Measurements from ENCODE around the gene FUT3.
"Not testable (repeated sequence)": the region's sequence is repeated elsewhere in the genome, so short reads cannot be mapped to it uniquely, and the experiment has no call there.

The FUT3 gene

GRCh38 chr19:5890099-5890498 is 38.9 kb upstream of the FUT3 start:
- no peak for DNase-seq (ENCODE audit: low spot score in 2 of 2)
- H3K4me1 Mint-ChIP-seq, result peaks cover 12% of the 10 kb centered on the region
- H3K9me3 Mint-ChIP-seq, result no peaks in the 10 kb centered on the region
- peaks cover 21% of the 10 kb centered on the region for H3K36me3 Mint-ChIP-seq
- ATAC-seq, result peak; percentile 15
- no peak overlapping the region for H3K4me3 Mint-ChIP-seq
- no peak overlapping the region for H3K27ac Mint-ChIP-seq

GRCh38 chr19:5889288-5889971 is 38.2 kb upstream of the FUT3 start:
- no peak overlapping the region for H3K4me3 Mint-ChIP-seq
- peak overlapping the region; percentile 34 for H3K27ac Mint-ChIP-seq

GRCh38 chr19:5884065-5884811 is 33.0 kb upstream of the FUT3 start:
- H3K36me3 Mint-ChIP-seq; H3K9me3 Mint-ChIP-seq; ATAC-seq; H3K27ac Mint-ChIP-seq; H3K4me1 Mint-ChIP-seq; DNase-seq (ENCODE audit: low spot score in 2 of 2); H3K4me3 Mint-ChIP-seq: not testable (repeated sequence)

More at GRCh38 chr19:5889288-5889971, 38.2 kb upstream of the FUT3 start:
- peaks cover 12% of the 10 kb centered on the region for H3K4me1 Mint-ChIP-seq
- no peaks in the 10 kb centered on the region for H3K9me3 Mint-ChIP-seq
- DNase-seq (ENCODE audit: low spot score in 2 of 2), result no peak
- ATAC-seq, result peak; percentile 3
- H3K36me3 Mint-ChIP-seq, result peaks cover 21% of the 10 kb centered on the region

GRCh38 chr19:5883157-5883873 is 32.1 kb upstream of the FUT3 start:
- not testable (repeated sequence) for H3K9me3 Mint-ChIP-seq; ATAC-seq; H3K36me3 Mint-ChIP-seq; H3K4me1 Mint-ChIP-seq; H3K4me3 Mint-ChIP-seq; DNase-seq (ENCODE audit: low spot score in 2 of 2); H3K27ac Mint-ChIP-seq

- no peak overlapping the region for H3K4me3 Mint-ChIP-seq
- H3K9me3 Mint-ChIP-seq, result no peaks in the 10 kb centered on the region
- H3K36me3 Mint-ChIP-seq, result no peaks in the 10 kb centered on the region
- no peak for ATAC-seq
- H3K27ac Mint-ChIP-seq, result no peak overlapping the region
- DNase-seq (ENCODE audit: low spot score in 2 of 2), result no peak
- H3K4me1 Mint-ChIP-seq, result no peaks in the 10 kb centered on the region
These were observed 31.2 kb upstream of the FUT3 start for GRCh38 chr19:5882421-5882968.

GRCh38 chr19:5881543-5882299 is 30.5 kb upstream of the FUT3 start:
- Mint-ChIP-seq H3K36me3 (no peaks in the 10 kb centered on the region), H3K4me1 (no peaks in the 10 kb centered on the region), H3K27ac (no peak overlapping the region), H3K4me3 (no peak overlapping the region), H3K9me3 (no peaks in the 10 kb centered on the region)
- DNase-seq (ENCODE audit: low spot score in 2 of 2) (no peak), ATAC-seq (no peak)

GRCh38 chr19:5880604-5881078 is 29.4 kb upstream of the FUT3 start:
- Mint-ChIP-seq H3K9me3 (no peaks in the 10 kb centered on the region), H3K4me3 (no peak overlapping the region), H3K27ac (no peak overlapping the region), H3K36me3 (no peaks in the 10 kb centered on the region), H3K4me1 (no peaks in the 10 kb centered on the region)
- DNase-seq (ENCODE audit: low spot score in 2 of 2), result no peak
- no peak for ATAC-seq

GRCh38 chr19:5880196-5880595 is 28.9 kb upstream of the FUT3 start:
- H3K4me3 Mint-ChIP-seq, result no peak overlapping the region
- no peak for ATAC-seq
- no peaks in the 10 kb centered on the region for H3K36me3 Mint-ChIP-seq
- no peak overlapping the region for H3K27ac Mint-ChIP-seq
- H3K4me1 Mint-ChIP-seq, result no peaks in the 10 kb centered on the region
- no peak for DNase-seq (ENCODE audit: low spot score in 2 of 2)
- no peaks in the 10 kb centered on the region for H3K9me3 Mint-ChIP-seq

GRCh38 chr19:5877882-5878281 is 26.6 kb upstream of the FUT3 start:
- Mint-ChIP-seq H3K4me3 (no peak overlapping the region), H3K4me1 (no peaks in the 10 kb centered on the region), H3K36me3 (no peaks in the 10 kb centered on the region), H3K27ac (no peak overlapping the region), H3K9me3 (no peaks in the 10 kb centered on the region)
- ATAC-seq (no peak), DNase-seq (ENCODE audit: low spot score in 2 of 2) (no peak)

GRCh38 chr19:5877427-5877826 is 26.2 kb upstream of the FUT3 start:
- H3K4me1 Mint-ChIP-seq, result no peaks in the 10 kb centered on the region
- H3K36me3 Mint-ChIP-seq, result no peaks in the 10 kb centered on the region

GRCh38 chr19:5874496-5874895 is 23.2 kb upstream of the FUT3 start:
- H3K27ac Mint-ChIP-seq; H3K36me3 Mint-ChIP-seq; H3K9me3 Mint-ChIP-seq; ATAC-seq; H3K4me3 Mint-ChIP-seq; DNase-seq (ENCODE audit: low spot score in 2 of 2); H3K4me1 Mint-ChIP-seq: not testable (repeated sequence)

More at GRCh38 chr19:5877427-5877826, 26.2 kb upstream of the FUT3 start:
- Mint-ChIP-seq H3K9me3 (no peaks in the 10 kb centered on the region), H3K4me3 (no peak overlapping the region), H3K27ac (no peak overlapping the region)
- no peak for DNase-seq (ENCODE audit: low spot score in 2 of 2)
- ATAC-seq, result no peak

GRCh38 chr19:5873617-5874199 is 22.5 kb upstream of the FUT3 start:
- Mint-ChIP-seq H3K4me1 (no peaks in the 10 kb centered on the region), H3K36me3 (no peaks in the 10 kb centered on the region), H3K9me3 (no peaks in the 10 kb centered on the region), H3K4me3 (no peak overlapping the region), H3K27ac (no peak overlapping the region)
- ATAC-seq, result no peak
- no peak for DNase-seq (ENCODE audit: low spot score in 2 of 2)

- H3K27ac Mint-ChIP-seq, result no peak overlapping the region
- H3K4me3 Mint-ChIP-seq, result no peak overlapping the region
- no peaks in the 10 kb centered on the region for H3K4me1 Mint-ChIP-seq
- no peaks in the 10 kb centered on the region for H3K36me3 Mint-ChIP-seq
- no peaks in the 10 kb centered on the region for H3K9me3 Mint-ChIP-seq
- ATAC-seq (no peak), DNase-seq (ENCODE audit: low spot score in 2 of 2) (no peak)
These were observed 19.7 kb upstream of the FUT3 start for GRCh38 chr19:5870986-5871394.

GRCh38 chr19:5867201-5868136 is 16.2 kb upstream of the FUT3 start:
- DNase-seq (ENCODE audit: low spot score in 2 of 2) (no peak), ATAC-seq (no peak)
- Mint-ChIP-seq H3K4me3 (no peak overlapping the region), H3K36me3 (no peaks in the 10 kb centered on the region), H3K4me1 (no peaks in the 10 kb centered on the region), H3K27ac (no peak overlapping the region), H3K9me3 (no peaks in the 10 kb centered on the region)
